GM12864 (cell line): ENCODE results near the gene RFX7.

Experiments
- DNase-seq: peaks from one replicate; pipeline ENCODE4 v3.0.0-alpha.2; 2011; ENCODE audit warnings: low read depth
- H3K4me3 ChIP-seq: 2 replicates; pipeline ENCODE4 v1.5.1; 2011; ENCODE audit warnings: mild to moderate bottlenecking, low read depth, low read length, control low read depth
- CTCF ChIP-seq: IDR thresholded peaks from 2 replicates; pipeline ENCODE4 v1.5.1; 2011; ENCODE audit warnings: low read depth, mild to moderate bottlenecking, moderate library complexity, low read length, control low read depth, inconsistent platforms; ENCODE audit errors: missing control alignments

The RFX7 gene

GRCh38 chr15:56074481-56075265 is 169.0 kb downstream of the RFX7 start:
- H3K4me3 ChIP-seq = no peak overlapping the region
- no peak for DNase-seq
- no peak for TF ChIP-seq CTCF

- H3K4me3 ChIP-seq = no peak overlapping the region
- no peak for TF ChIP-seq CTCF
- no peak for DNase-seq
Observed at GRCh38 chr15:56064152-56064551, 179.5 kb downstream of the RFX7 start.

- no peak for DNase-seq
- no peak overlapping the region for H3K4me3 ChIP-seq
- TF ChIP-seq CTCF = no peak
Observed at GRCh38 chr15:56059716-56060115, 184.0 kb downstream of the RFX7 start.

- H3K4me3 ChIP-seq = no peak overlapping the region
- TF ChIP-seq CTCF = no peak
- DNase-seq = no peak
Observed at GRCh38 chr15:56058986-56059385, 184.7 kb downstream of the RFX7 start.

- no peak for TF ChIP-seq CTCF
- no peak for DNase-seq
- H3K4me3 ChIP-seq = no peak overlapping the region
Observed at GRCh38 chr15:56056626-56057025, 187.1 kb downstream of the RFX7 start.

GRCh38 chr15:56053046-56053400 is 190.7 kb downstream of the RFX7 start:
- no peak for DNase-seq
- H3K4me3 ChIP-seq = no peak overlapping the region

More at GRCh38 chr15:56053046-56053400, 190.7 kb downstream of the RFX7 start:
- no peak for TF ChIP-seq CTCF
